GM21367 (cell line): ENCODE data around the gene PPP6R2.
A peak's percentile ranks its signal among the peaks of the same experiment; 100 is the strongest.

Source experiments
- ATAC-seq: cut with Tn5 transposase; IDR thresholded peaks from one replicate; pipeline ENCODE4 v1.9.1; 2021; ENCODE audit not compliant: unreplicated experiment

Gene PPP6R2

GRCh38 chr22:50342651-50343540 lies at the start of gene PPP6R2:
Gene PPP6R2 (plus strand): TSS chr22:50343327. CDS start chr22:50393909, 50,582 bp downstream.
- ATAC-seq: peak; percentile 65

- no peak for ATAC-seq
These were observed 49.4 kb upstream of the PPP6R2 start for GRCh38 chr22:50293441-50294318.

- ATAC-seq: no peak
These were observed 48.8 kb upstream of the PPP6R2 start for GRCh38 chr22:50294319-50294656.

- ATAC-seq: no peak
These were observed 46.3 kb upstream of the PPP6R2 start for GRCh38 chr22:50296658-50297490.

GRCh38 chr22:50297510-50298265 lies 45.4 kb upstream of the PPP6R2 start:
- no peak for ATAC-seq

- ATAC-seq: no peak
These were observed 44.9 kb upstream of the PPP6R2 start for GRCh38 chr22:50298266-50298637.

GRCh38 chr22:50298937-50299784 lies 44.0 kb upstream of the PPP6R2 start:
- no peak for ATAC-seq

- no peak for ATAC-seq
These were observed 43.1 kb upstream of the PPP6R2 start for GRCh38 chr22:50299785-50300619.

GRCh38 chr22:50300620-50301257 lies 42.4 kb upstream of the PPP6R2 start:
- ATAC-seq: no peak

GRCh38 chr22:50301581-50301991 lies 41.5 kb upstream of the PPP6R2 start:
- no peak for ATAC-seq

GRCh38 chr22:50302041-50302541 lies 41.0 kb upstream of the PPP6R2 start:
- ATAC-seq: no peak

- no peak for ATAC-seq
These were observed 40.6 kb upstream of the PPP6R2 start for GRCh38 chr22:50302564-50302963.

- no peak for ATAC-seq
These were observed 39.6 kb upstream of the PPP6R2 start for GRCh38 chr22:50303515-50303847.

GRCh38 chr22:50303848-50304527 lies 39.1 kb upstream of the PPP6R2 start:
- no peak for ATAC-seq

GRCh38 chr22:50304528-50305392 lies 38.4 kb upstream of the PPP6R2 start:
- no peak for ATAC-seq

- ATAC-seq: no peak
These were observed 37.7 kb upstream of the PPP6R2 start for GRCh38 chr22:50305393-50305922.
